ENCODE measurements around the gene MAGEA9. TPM values are rescaled to one million over a fixed set of nuclear protein-coding genes. Genes with fewer than 3 reads are reported as not detected.

Gene MAGEA9
- total RNA-seq, 1 donor from 2014 or later, result not detected

DNA sequence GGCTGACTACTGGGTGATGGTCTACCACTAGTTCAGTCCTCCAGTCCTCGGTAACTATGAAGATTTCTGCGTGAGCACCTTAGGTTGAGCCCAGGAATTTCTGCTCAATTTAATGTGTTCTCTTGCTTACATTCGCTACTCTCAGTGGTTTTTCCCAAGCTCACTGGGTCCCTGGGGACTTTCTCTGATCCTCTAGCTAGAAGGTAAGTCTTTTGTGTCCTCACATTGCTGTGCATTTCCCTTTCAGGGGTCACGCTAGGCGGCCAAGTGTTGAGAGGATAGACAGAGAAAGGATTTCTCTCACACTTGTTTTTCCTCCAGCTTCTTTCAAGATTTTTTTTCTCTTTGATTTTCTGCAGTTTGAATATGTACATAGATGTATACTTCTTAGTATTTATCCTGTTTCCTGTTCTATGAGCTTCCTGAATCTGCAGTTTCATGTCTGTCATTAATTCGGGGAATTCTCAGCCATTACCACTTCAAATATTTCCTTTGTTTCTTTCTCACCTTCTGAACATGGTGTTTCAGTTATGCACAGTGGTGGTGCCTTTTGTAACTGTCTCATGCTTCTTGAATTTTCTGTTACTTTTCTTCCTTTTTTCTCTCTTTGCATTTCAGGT is 17.5 kb downstream of the MAGEA9 start:
- Mint-ChIP-seq H3K36me3 (ENCODE audit: low read depth, unreplicated experiment) (no peaks in the 10 kb centered on the region), H3K9me3 (ENCODE audit: unreplicated experiment) (no peaks in the 10 kb centered on the region), H3K4me1 (ENCODE audit: low read depth, unreplicated experiment) (no peaks in the 10 kb centered on the region), H3K27ac (ENCODE audit: unreplicated experiment) (no peak overlapping the region), H3K4me3 (ENCODE audit: unreplicated experiment) (no peak overlapping the region), H3K27me3 (ENCODE audit: low read depth, unreplicated experiment) (peaks cover 8% of the 10 kb centered on the region)
- FAIRE-seq (peak; percentile 45), DNase-seq (ENCODE audit: low read depth) (no peak)
- Histone ChIP-seq H2AFZ (ENCODE audit: low read depth, low read length) (no peak overlapping the region), H3K4me3 (ENCODE audit: insufficient read depth, low read depth, low read length) (no peak overlapping the region), H3K79me2 (ENCODE audit: insufficient read depth, low read length) (no peaks in the 10 kb centered on the region), H3K36me3 (ENCODE audit: insufficient read depth, low read length) (no peaks in the 10 kb centered on the region), H3K4me2 (ENCODE audit: low read length) (no peak overlapping the region), H3K9ac (ENCODE audit: low read length) (no peak overlapping the region), H3K4me1 (ENCODE audit: insufficient read depth, low read length) (no peaks in the 10 kb centered on the region), H3K9me3 (ENCODE audit: insufficient read depth, low read depth, low read length) (no peaks in the 10 kb centered on the region), H3K27me3 (ENCODE audit: insufficient read depth, low read length) (no peaks in the 10 kb centered on the region), H4K20me1 (ENCODE audit: insufficient read depth, low read length) (no peaks in the 10 kb centered on the region), H3K27ac (ENCODE audit: low read depth, low read length) (no peak overlapping the region)
- TF ChIP-seq CTCF (IDR thresholded peaks at IDR 0.05; ENCODE audit: insufficient read depth, low read depth, low read length) (no peak), EZH2 (IDR thresholded peaks at IDR 0.05; ENCODE audit: insufficient read depth, low read length) (no peak)

GRCh38 chrX:149799938-149800337 is 18.2 kb downstream of the MAGEA9 start:
- Mint-ChIP-seq H3K36me3 (ENCODE audit: low read depth, unreplicated experiment) (no peaks in the 10 kb centered on the region), H3K4me1 (ENCODE audit: low read depth, unreplicated experiment) (no peaks in the 10 kb centered on the region), H3K4me3 (ENCODE audit: unreplicated experiment) (no peak overlapping the region), H3K27ac (ENCODE audit: unreplicated experiment) (no peak overlapping the region), H3K27me3 (ENCODE audit: low read depth, unreplicated experiment) (peaks cover 8% of the 10 kb centered on the region), H3K9me3 (ENCODE audit: unreplicated experiment) (no peaks in the 10 kb centered on the region)
- Histone ChIP-seq H3K9ac (ENCODE audit: low read length) (no peak overlapping the region), H3K4me2 (ENCODE audit: low read length) (no peak overlapping the region), H4K20me1 (ENCODE audit: insufficient read depth, low read length) (no peaks in the 10 kb centered on the region), H3K36me3 (ENCODE audit: insufficient read depth, low read length) (no peaks in the 10 kb centered on the region), H3K9me3 (ENCODE audit: insufficient read depth, low read depth, low read length) (no peaks in the 10 kb centered on the region), H3K27ac (ENCODE audit: low read depth, low read length) (no peak overlapping the region), H3K4me1 (ENCODE audit: insufficient read depth, low read length) (no peaks in the 10 kb centered on the region), H3K4me3 (ENCODE audit: insufficient read depth, low read depth, low read length) (no peak overlapping the region), H3K79me2 (ENCODE audit: insufficient read depth, low read length) (no peaks in the 10 kb centered on the region), H2AFZ (ENCODE audit: low read depth, low read length) (no peak overlapping the region), H3K27me3 (ENCODE audit: insufficient read depth, low read length) (no peaks in the 10 kb centered on the region)
- TF ChIP-seq CTCF (IDR thresholded peaks at IDR 0.05; ENCODE audit: insufficient read depth, low read depth, low read length), result no peak
- no peak for TF ChIP-seq EZH2 (IDR thresholded peaks at IDR 0.05; ENCODE audit: insufficient read depth, low read length)
- FAIRE-seq (peak; percentile 9), DNase-seq (ENCODE audit: low read depth) (no peak)

DNA sequence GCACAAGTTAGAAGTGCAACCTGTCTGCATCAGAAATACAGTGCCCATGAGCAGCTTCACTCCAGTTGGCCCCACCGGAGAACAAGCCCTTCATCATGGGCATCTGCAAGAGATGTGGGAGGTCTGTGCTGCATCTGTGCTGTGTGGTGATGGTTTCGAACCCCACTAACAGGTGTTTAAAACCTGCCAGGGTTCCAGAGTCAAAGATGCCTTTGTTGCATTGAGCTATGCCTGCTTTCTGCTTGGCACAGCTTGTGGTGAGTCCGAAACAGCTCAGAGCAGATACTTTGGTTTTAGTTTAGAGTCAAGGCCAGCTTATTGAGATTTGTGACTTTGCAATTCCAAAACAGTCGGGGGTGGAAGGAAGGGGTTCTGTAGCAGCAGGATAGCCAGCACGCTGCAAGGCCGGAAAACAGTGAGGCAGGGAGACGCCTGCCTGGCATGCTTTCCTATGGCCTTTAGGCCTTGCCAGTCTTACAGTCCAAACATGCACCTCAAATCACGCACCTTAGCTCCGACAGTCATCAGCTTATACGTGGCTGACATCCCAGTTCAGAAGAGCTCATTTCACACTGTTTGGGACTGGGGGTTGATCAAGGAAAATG is 21.8 kb downstream of the MAGEA9 start:
- H3K9me3 Mint-ChIP-seq (ENCODE audit: unreplicated experiment), result no peaks in the 10 kb centered on the region
- H3K36me3 Mint-ChIP-seq (ENCODE audit: low read depth, unreplicated experiment), result no peaks in the 10 kb centered on the region
- TF ChIP-seq CTCF (IDR thresholded peaks at IDR 0.05; ENCODE audit: insufficient read depth, low read depth, low read length) (no peak), EZH2 (IDR thresholded peaks at IDR 0.05; ENCODE audit: insufficient read depth, low read length) (no peak)
- FAIRE-seq (no peak), DNase-seq (ENCODE audit: low read depth) (no peak)
- Histone ChIP-seq H4K20me1 (ENCODE audit: insufficient read depth, low read length) (no peaks in the 10 kb centered on the region), H2AFZ (ENCODE audit: low read depth, low read length) (no peak overlapping the region), H3K27me3 (ENCODE audit: insufficient read depth, low read length) (no peaks in the 10 kb centered on the region), H3K79me2 (ENCODE audit: insufficient read depth, low read length) (no peaks in the 10 kb centered on the region), H3K4me2 (ENCODE audit: low read length) (no peak overlapping the region), H3K9ac (ENCODE audit: low read length) (no peak overlapping the region), H3K9me3 (ENCODE audit: insufficient read depth, low read depth, low read length) (no peaks in the 10 kb centered on the region), H3K4me1 (ENCODE audit: insufficient read depth, low read length) (no peaks in the 10 kb centered on the region), H3K36me3 (ENCODE audit: insufficient read depth, low read length) (no peaks in the 10 kb centered on the region), H3K27ac (ENCODE audit: low read depth, low read length) (no peak overlapping the region), H3K4me3 (ENCODE audit: insufficient read depth, low read depth, low read length) (no peak overlapping the region)
- no peaks in the 10 kb centered on the region for H3K4me1 Mint-ChIP-seq (ENCODE audit: low read depth, unreplicated experiment)
- H3K27ac Mint-ChIP-seq (ENCODE audit: unreplicated experiment), result no peak overlapping the region
- no peak overlapping the region for H3K4me3 Mint-ChIP-seq (ENCODE audit: unreplicated experiment)
- H3K27me3 Mint-ChIP-seq (ENCODE audit: low read depth, unreplicated experiment), result peaks cover 8% of the 10 kb centered on the region

Measured in astrocyte (in vitro differentiated cells and primary cell).